GM19035 (cell line): ENCODE results near the gene SPTSSB.
A peak's percentile ranks its signal among the peaks of the same experiment; 100 is the strongest.

Source experiments
- ATAC-seq: cut with Tn5 transposase; IDR thresholded peaks from one replicate; pipeline ENCODE4 v1.9.1; 2021; ENCODE audit not compliant: unreplicated experiment

The SPTSSB gene

GRCh38 chr3:161339517-161340500 lies 31.5 kb downstream of the SPTSSB start:
- no peak for ATAC-seq

- no peak for ATAC-seq
Observed at GRCh38 chr3:161337311-161337710, 34.0 kb downstream of the SPTSSB start.

GRCh38 chr3:161336661-161337060 lies 34.7 kb downstream of the SPTSSB start:
- no peak for ATAC-seq

- no peak for ATAC-seq
Observed at GRCh38 chr3:161333696-161334095, 37.6 kb downstream of the SPTSSB start.

GRCh38 chr3:161332792-161333191 lies 38.5 kb downstream of the SPTSSB start:
- no peak for ATAC-seq

- ATAC-seq, result no peak
Observed at GRCh38 chr3:161325059-161325458, 46.3 kb downstream of the SPTSSB start.

- ATAC-seq, result no peak
Observed at GRCh38 chr3:161323926-161324621, 47.2 kb downstream of the SPTSSB start.

GRCh38 chr3:161322781-161323568 lies 48.3 kb downstream of the SPTSSB start:
- no peak for ATAC-seq

- ATAC-seq, result no peak
Observed at GRCh38 chr3:161320837-161321236, 50.5 kb downstream of the SPTSSB start.

GRCh38 chr3:161319867-161320266 lies 51.5 kb downstream of the SPTSSB start:
- no peak for ATAC-seq

GRCh38 chr3:161317077-161317476 lies 54.2 kb downstream of the SPTSSB start:
- ATAC-seq, result no peak

GRCh38 chr3:161316006-161316689 lies 55.2 kb downstream of the SPTSSB start:
- ATAC-seq, result no peak

GRCh38 chr3:161314836-161315395 lies 56.4 kb downstream of the SPTSSB start:
- no peak for ATAC-seq

GRCh38 chr3:161310649-161311423 lies 60.5 kb downstream of the SPTSSB start:
- ATAC-seq, result peak; percentile 69

GRCh38 chr3:161305095-161305991 lies 66.0 kb downstream of the SPTSSB start:
- ATAC-seq, result peak; percentile 53

GRCh38 chr3:161296814-161297213 lies 74.5 kb downstream of the SPTSSB start:
- ATAC-seq, result no peak

GRCh38 chr3:161295325-161295724 lies 76.0 kb downstream of the SPTSSB start:
- ATAC-seq, result no peak
